Esophagus muscularis mucosa (tissue), 4 donors: Measurements from ENCODE around the gene PLAC1. TPM values are rescaled to one million over a fixed set of nuclear protein-coding genes. Genes with fewer than 3 reads are reported as not detected.

Experiments
- DNase-seq: peaks from one replicate; pipeline ENCODE4 v3.0.0-alpha.2; 2017; ENCODE audit errors: extremely low spot score
- H3K27ac ChIP-seq, 4 donors: fragments of 200-600 bp; sonication (generic); replicated peaks in 1 of 4; 1 replicate in 3 of 4; 2 replicates in 1 of 4; pipeline ENCODE4 v1.5.1; 2016 to 2019; ENCODE audit warnings: mild to moderate bottlenecking in 1 of 4
- H3K27me3 ChIP-seq, 4 donors: fragments of 200-600 bp; sonication (generic); one replicate each; pipeline versions ENCODE4 v1.5.1 to v1.6.0; 2016 to 2019
- H3K36me3 ChIP-seq, 4 donors: fragments of 200-600 bp; sonication (generic); one replicate each; pipeline ENCODE4 v1.5.1; 2016 to 2019
- H3K4me1 ChIP-seq, 4 donors: fragments of 200-600 bp; sonication (generic); one replicate each; pipeline ENCODE4 v1.5.1; 2016 to 2019
- H3K4me3 ChIP-seq, 4 donors: fragments of 200-600 bp; sonication (generic); 1 replicate in 2 of 4; 2 replicates in 2 of 4; pipeline ENCODE4 v1.5.1; 2016 to 2019; ENCODE audit warnings: mild to moderate bottlenecking in 4 of 4, moderate library complexity in 1 of 4
- H3K9me3 ChIP-seq, 4 donors: fragments of 200-600 bp; sonication (generic); 1 replicate in 3 of 4; 2 replicates in 1 of 4; pipeline ENCODE4 v1.5.1; 2016 to 2019
- CTCF ChIP-seq, 3 experiments: fragments of 200-600 bp in 2 of 3; fragments of 450-650 bp in 1 of 3; sonication (generic) in 2 of 3; IDR thresholded peaks; one replicate each; pipeline ENCODE4 v1.5.1; 2017 to 2019; ENCODE audit warnings: antibody characterized with exemption in 3 of 3, mild to moderate bottlenecking in 2 of 3, moderate library complexity in 1 of 3
- EP300 ChIP-seq: sonication (generic); formaldehyde crosslinking; IDR thresholded peaks from one replicate; pipeline ENCODE4 v1.6.1; 2017; ENCODE audit warnings: antibody characterized with exemption
- POLR2A ChIP-seq: fragments of 450-650 bp; IDR thresholded peaks from one replicate; pipeline ENCODE4 v1.6.1; 2017; ENCODE audit warnings: antibody characterized with exemption, moderate library complexity, mild to moderate bottlenecking, low read depth
- POLR2AphosphoS5 ChIP-seq, 2 donors: sonication (generic); formaldehyde crosslinking; IDR thresholded peaks; one replicate each; pipeline ENCODE4 v1.6.1; 2017; ENCODE audit warnings: antibody characterized with exemption in 2 of 2
- WGBS: methylation state at CpG from one replicate; pipeline ENCODE4 v1.1.5; 2018; 5-methylcytosine and 5-hydroxymethylcytosine counted together
- intact Hi-C: fragments of 100-400 bp; cut with DNase I; formaldehyde crosslinking; loops from one replicate; pipeline ENCODE4 v1.15.1; 2023
- total RNA-seq, 4 donors: library from RNA; depleted of rRNA; stranded (reverse); fragments of >200 nt; gene quantifications; one replicate each; pipeline versions ENCODE4 v1.1.0 to v1.2.1, GENCODE V29; 2016

PLAC1 gene
- total RNA-seq, 4 donors from 2014 or later, result not detected

GRCh38 chrX:134645936-134646543, 12.2 kb downstream of the PLAC1 start:
- Histone ChIP-seq H3K4me1 (no peaks in the 10 kb centered on the region), H3K4me3 (no peak overlapping the region), H3K36me3 (no peaks in the 10 kb centered on the region), H3K27ac (no peak overlapping the region), H3K9me3 (no peaks in the 10 kb centered on the region), H3K27me3 (no peaks in the 10 kb centered on the region)
- WGBS, result 82% methylated on average over 6 of the region's 6 CpGs
- no peak for DNase-seq
- intact Hi-C loops, result no loop called here
- TF ChIP-seq POLR2A (no peak), POLR2AphosphoS5 (IDR thresholded peaks at IDR 0.05) (no peak)

- H3K27me3 ChIP-seq, result no peaks in the 10 kb centered on the region
- H3K9me3 ChIP-seq, result no peaks in the 10 kb centered on the region
- no peaks in the 10 kb centered on the region for H3K4me1 ChIP-seq
- DNase-seq, result no peak
- WGBS, result 76% methylated on average over 1 of the region's 1 CpG
- TF ChIP-seq POLR2AphosphoS5 (IDR thresholded peaks at IDR 0.05), result no peak
- no peak overlapping the region for H3K27ac ChIP-seq
- no peaks in the 10 kb centered on the region for H3K36me3 ChIP-seq
- no peak overlapping the region for H3K4me3 ChIP-seq
- intact Hi-C loops, result no loop called here
These were observed 15.9 kb downstream of the PLAC1 start for GRCh38 chrX:134642386-134642785.

- WGBS, result 32% methylated on average over 2 of the region's 2 CpGs
- Histone ChIP-seq H3K9me3 (no peaks in the 10 kb centered on the region), H3K4me3 (no peak overlapping the region), H3K4me1 (peaks cover 0 to 4% (median 0%) of the 10 kb centered on the region in 4 donors), H3K27me3 (no peaks in the 10 kb centered on the region), H3K36me3 (no peaks in the 10 kb centered on the region), H3K27ac (no peak overlapping the region)
- TF ChIP-seq CTCF (IDR thresholded peaks at IDR 0.05) (no peak), POLR2A (no peak), EP300 (no peak), POLR2AphosphoS5 (IDR thresholded peaks at IDR 0.05) (no peak)
- no peak for DNase-seq
- intact Hi-C loops, result no loop called here
These were observed 16.9 kb downstream of the PLAC1 start for GRCh38 chrX:134641346-134641745.

- no peak overlapping the region for H3K27ac ChIP-seq
- peaks cover 0 to 4% (median 0%) of the 10 kb centered on the region in 4 donors for H3K4me1 ChIP-seq
- H3K4me3 ChIP-seq, result no peak overlapping the region
- H3K27me3 ChIP-seq, result no peaks in the 10 kb centered on the region
- TF ChIP-seq CTCF (IDR thresholded peaks at IDR 0.05), result no peak
- TF ChIP-seq EP300, result no peak
- no peak for TF ChIP-seq POLR2A
- TF ChIP-seq POLR2AphosphoS5 (IDR thresholded peaks at IDR 0.05), result no peak
- WGBS, result 78% methylated on average over 4 of the region's 4 CpGs
- intact Hi-C loops, result no loop called here
- H3K9me3 ChIP-seq, result no peaks in the 10 kb centered on the region
- H3K36me3 ChIP-seq, result no peaks in the 10 kb centered on the region
- DNase-seq, result no peak
These were observed 17.4 kb downstream of the PLAC1 start for GRCh38 chrX:134640914-134641313.

- intact Hi-C loops, result loop anchor here (10.0 kb wide), 1 partner anchor 98 kb away; no protein-coding TSS in a partner anchor
- no peaks in the 10 kb centered on the region for H3K27me3 ChIP-seq
- WGBS, result 52% methylated on average over 5 of the region's 5 CpGs
These were observed 21.4 kb downstream of the PLAC1 start for GRCh38 chrX:134636851-134637250.

More at GRCh38 chrX:134636851-134637250, 21.4 kb downstream of the PLAC1 start:
- no peak overlapping the region for H3K4me3 ChIP-seq
- H3K27ac ChIP-seq, result no peak overlapping the region
- peaks cover 0 to 7% (median 2%) of the 10 kb centered on the region in 4 donors for H3K4me1 ChIP-seq
- DNase-seq, result no peak
- no peak for TF ChIP-seq POLR2A
- TF ChIP-seq POLR2AphosphoS5 (IDR thresholded peaks at IDR 0.05), result no peak
- TF ChIP-seq CTCF (IDR thresholded peaks at IDR 0.05), result no peak
- no peak for TF ChIP-seq EP300
- H3K36me3 ChIP-seq, result no peaks in the 10 kb centered on the region
- no peaks in the 10 kb centered on the region for H3K9me3 ChIP-seq
